ENCODE data around the gene TUBGCP6. TPM values are rescaled to one million over a fixed set of nuclear protein-coding genes. Genes with fewer than 3 reads are reported as not detected.

The TUBGCP6 gene
- total and polyA plus RNA-seq, 2 experiments from 2014 or later = 26.2 to 31.5 TPM

- no peaks in the 10 kb centered on the region for H4K20me1 ChIP-seq (ENCODE audit: insufficient read depth, poor library complexity, severe bottlenecking)
- no peak overlapping the region for H3K4me2 ChIP-seq
- 97% methylated on average over 20 of the region's 20 CpGs for WGBS (ENCODE audit: low lambda C conversion rate, missing lambda C conversion rate)
- H3K4me1 ChIP-seq (ENCODE audit: insufficient read depth) = no peaks in the 10 kb centered on the region
- H3K27me3 ChIP-seq = no peaks in the 10 kb centered on the region
- no peaks in the 10 kb centered on the region for H3K36me3 ChIP-seq (replicated peaks; ENCODE audit: insufficient read depth, low read depth)
- no peak overlapping the region for H3K27ac ChIP-seq
- no peaks in the 10 kb centered on the region for H3K9me3 ChIP-seq (ENCODE audit: low read depth)
- no peaks in the 10 kb centered on the region for H3K9me2 ChIP-seq (replicated peaks; ENCODE audit: insufficient read depth)
- H3K79me2 ChIP-seq = peaks cover 9% of the 10 kb centered on the region
- TF ChIP-seq EZH2 (IDR thresholded peaks at IDR 0.05; ENCODE audit: borderline replicate concordance) = no peak
- no peak for TF ChIP-seq CTCF (IDR thresholded peaks at IDR 0.05; ENCODE audit: poor library complexity)
- no peak for TF ChIP-seq EZH2phosphoT487 (IDR thresholded peaks at IDR 0.05; ENCODE audit: low read depth, severe bottlenecking, unreplicated experiment)
- H2AFZ ChIP-seq = no peak overlapping the region
- DNase-seq (ENCODE audit: low spot score) = no peak
- H3K4me3 ChIP-seq = no peak overlapping the region
These were observed 12.2 kb downstream of the TUBGCP6 start for GRCh38 chr22:50232481-50233151.

- DNase-seq (ENCODE audit: low spot score) = no peak
- Histone ChIP-seq H3K4me2 (no peak overlapping the region), H3K79me2 (no peaks in the 10 kb centered on the region)
These were observed 15.5 kb downstream of the TUBGCP6 start for GRCh38 chr22:50229370-50229769.

GRCh38 chr22:50228366-50228765 lies 16.5 kb downstream of the TUBGCP6 start:
- no peak overlapping the region for H3K27ac ChIP-seq
- no peaks in the 10 kb centered on the region for H4K20me1 ChIP-seq (ENCODE audit: insufficient read depth, poor library complexity, severe bottlenecking)
- no peak for DNase-seq (ENCODE audit: low spot score)
- no peak overlapping the region for H3K4me3 ChIP-seq
- H3K79me2 ChIP-seq = no peaks in the 10 kb centered on the region
- no peak overlapping the region for H3K4me2 ChIP-seq
- no peaks in the 10 kb centered on the region for H3K9me2 ChIP-seq (replicated peaks; ENCODE audit: insufficient read depth)
- 99% methylated on average over 8 of the region's 9 CpGs for WGBS (ENCODE audit: low lambda C conversion rate, missing lambda C conversion rate)
- H3K27me3 ChIP-seq = no peaks in the 10 kb centered on the region
- no peaks in the 10 kb centered on the region for H3K36me3 ChIP-seq (replicated peaks; ENCODE audit: insufficient read depth, low read depth)
- H2AFZ ChIP-seq = no peak overlapping the region
- H3K9me3 ChIP-seq (ENCODE audit: low read depth) = no peaks in the 10 kb centered on the region
- no peaks in the 10 kb centered on the region for H3K4me1 ChIP-seq (ENCODE audit: insufficient read depth)
- TF ChIP-seq EZH2 (IDR thresholded peaks at IDR 0.05; ENCODE audit: borderline replicate concordance) (no peak), CTCF (IDR thresholded peaks at IDR 0.05; ENCODE audit: poor library complexity) (no peak), EZH2phosphoT487 (IDR thresholded peaks at IDR 0.05; ENCODE audit: low read depth, severe bottlenecking, unreplicated experiment) (no peak)

More at GRCh38 chr22:50229370-50229769, 15.5 kb downstream of the TUBGCP6 start:
- no peak overlapping the region for H3K4me3 ChIP-seq
- H2AFZ ChIP-seq = no peak overlapping the region
- H3K9me2 ChIP-seq (replicated peaks; ENCODE audit: insufficient read depth) = no peaks in the 10 kb centered on the region
- no peaks in the 10 kb centered on the region for H3K36me3 ChIP-seq (replicated peaks; ENCODE audit: insufficient read depth, low read depth)
- H3K9me3 ChIP-seq (ENCODE audit: low read depth) = no peaks in the 10 kb centered on the region
- H3K4me1 ChIP-seq (ENCODE audit: insufficient read depth) = no peaks in the 10 kb centered on the region
- H3K27ac ChIP-seq = no peak overlapping the region
- 98% methylated on average over 16 of the region's 16 CpGs for WGBS (ENCODE audit: low lambda C conversion rate, missing lambda C conversion rate)
- TF ChIP-seq CTCF (IDR thresholded peaks at IDR 0.05; ENCODE audit: poor library complexity) = no peak
- TF ChIP-seq EZH2 (IDR thresholded peaks at IDR 0.05; ENCODE audit: borderline replicate concordance) = no peak
- TF ChIP-seq EZH2phosphoT487 (IDR thresholded peaks at IDR 0.05; ENCODE audit: low read depth, severe bottlenecking, unreplicated experiment) = no peak
- H3K27me3 ChIP-seq = no peaks in the 10 kb centered on the region
- no peaks in the 10 kb centered on the region for H4K20me1 ChIP-seq (ENCODE audit: insufficient read depth, poor library complexity, severe bottlenecking)

All from hepatocyte (in vitro differentiated cells).